Activated naive CD8-positive, alpha-beta T cell treated with anti-CD3 and anti-CD28 coated beads, Interleukin-2, amount 10 ng/mL, durations not matched to agents 7 days and 5 days (primary cell): ENCODE data around the gene PPP2R5C. TPM values are rescaled to one million over a fixed set of nuclear protein-coding genes. Genes with fewer than 3 reads are reported as not detected.

ENCODE experiments used
- ATAC-seq: fragments of 150-1000 bp; cut with Tn5 transposase; one replicate; pipeline ENCODE4 v1.10.0; 2021; ENCODE audit warnings: low read depth, moderate library complexity
- POLR2A ChIA-PET: fragments of 350-600 bp; sonication (Branson Sonifier 250); formaldehyde crosslinking; loops from one replicate; lab custom pipeline; 2021; ENCODE audit warnings: antibody characterized with exemption; lab: Charles Lee
- DNase-seq: peaks from one replicate; pipeline ENCODE4 v3.0.0; 2021
- H3K27ac Mint-ChIP-seq: one replicate; pipeline ENCODE4 v1.8.0; 2022; ENCODE audit warnings: mild to moderate bottlenecking, mixed read lengths
- H3K27me3 Mint-ChIP-seq: one replicate; pipeline ENCODE4 v1.8.0; 2022; ENCODE audit warnings: mild to moderate bottlenecking, moderate library complexity, mixed read lengths
- H3K36me3 Mint-ChIP-seq: one replicate; pipeline ENCODE4 v1.8.0; 2021; ENCODE audit warnings: mild to moderate bottlenecking, mixed read lengths
- H3K4me1 Mint-ChIP-seq: one replicate; pipeline ENCODE4 v1.8.0; 2021; ENCODE audit warnings: mixed read lengths
- H3K4me3 Mint-ChIP-seq: one replicate; pipeline ENCODE4 v1.8.0; 2022; ENCODE audit warnings: mild to moderate bottlenecking, moderate library complexity, mixed read lengths
- H3K9me3 Mint-ChIP-seq: one replicate; pipeline ENCODE4 v1.8.0; 2021; ENCODE audit warnings: mixed read lengths
- total RNA-seq, 2 experiments: library from RNA; stranded (reverse); gene quantifications; one replicate each; pipeline ENCODE4 v1.2.3, GENCODE V29; 2021

Gene PPP2R5C
- total RNA-seq, 2 experiments from 2014 or later = 369 to 382 TPM

DNA sequence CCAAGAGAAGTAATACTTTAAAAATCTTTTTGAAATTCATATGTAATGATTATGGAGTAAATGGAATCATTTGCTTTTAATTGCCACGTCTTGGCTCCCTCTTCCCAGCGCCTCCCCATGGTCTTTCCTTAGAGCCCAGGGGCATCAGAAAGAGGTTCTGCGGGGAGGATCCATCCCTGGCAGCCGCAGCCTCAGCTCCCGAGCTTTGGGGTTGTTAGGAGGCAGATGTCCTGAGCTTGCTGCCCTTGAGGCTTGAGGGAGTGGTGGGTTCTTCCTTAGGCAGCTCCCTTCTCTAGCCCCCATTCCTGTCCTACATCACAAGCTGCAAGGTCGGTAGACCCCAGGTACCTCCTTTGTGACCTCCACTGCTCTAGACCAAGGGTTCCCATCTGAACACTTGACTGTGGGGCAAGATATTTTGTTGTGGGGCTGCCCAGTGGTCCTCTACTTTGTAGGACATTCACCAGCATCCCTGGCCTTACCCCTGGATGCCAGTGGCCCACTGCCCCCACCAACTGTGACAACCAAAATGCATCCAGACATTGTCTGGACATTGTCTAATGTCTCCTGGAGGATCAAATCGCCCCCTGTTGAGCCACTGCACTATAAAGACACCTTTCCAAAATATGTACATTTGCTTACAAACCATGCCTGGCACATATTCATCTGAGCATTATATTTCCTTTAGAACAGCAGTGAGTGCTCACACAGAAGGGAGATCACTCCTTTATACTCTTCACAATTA lies 6.3 kb downstream of the PPP2R5C start:
- Mint-ChIP-seq H3K9me3 (no peaks in the 10 kb centered on the region), H3K36me3 (peaks cover 2% of the 10 kb centered on the region), H3K4me1 (peaks cover 2% of the 10 kb centered on the region), H3K4me3 (no peak overlapping the region), H3K27ac (no peak overlapping the region), H3K27me3 (no peaks in the 10 kb centered on the region)
- ATAC-seq = no peak
- POLR2A ChIA-PET = no interaction called here
- DNase-seq = no peak

- DNase-seq = no peak
- Mint-ChIP-seq H3K36me3 (no peaks in the 10 kb centered on the region), H3K9me3 (no peaks in the 10 kb centered on the region), H3K4me3 (no peak overlapping the region), H3K27ac (no peak overlapping the region), H3K4me1 (peaks cover 7% of the 10 kb centered on the region), H3K27me3 (no peaks in the 10 kb centered on the region)
- POLR2A ChIA-PET = interaction anchor here (0.5 to 2.8 kb wide), 7 partner anchors 8 to 178 kb away, joined by 3 to 12 read pairs (median 5); no protein-coding TSS in a partner anchor
- ATAC-seq = no peak
These were observed 8.7 kb downstream of the PPP2R5C start for GRCh38 chr14:101770183-101770582.

DNA sequence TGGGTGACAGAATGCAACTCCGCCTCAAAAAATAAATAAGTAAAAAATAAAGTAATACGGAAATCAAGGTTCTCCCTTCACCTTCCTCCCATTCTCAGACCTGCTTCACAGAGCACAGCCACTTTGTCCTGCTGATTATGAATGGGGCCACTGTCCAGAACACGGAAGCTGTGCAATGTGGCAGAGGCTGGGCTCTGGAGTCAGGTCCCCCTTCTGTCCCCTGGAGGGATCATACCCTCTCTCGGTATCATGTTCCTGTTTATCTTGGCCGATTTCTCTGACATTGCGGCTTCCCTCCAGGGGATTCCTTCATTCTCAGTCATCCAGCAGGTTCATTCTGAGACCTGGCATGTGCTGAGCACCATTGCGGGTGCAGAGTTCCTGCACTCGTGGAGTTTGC lies 11.3 kb downstream of the PPP2R5C start:
- no peaks in the 10 kb centered on the region for H3K36me3 Mint-ChIP-seq
- DNase-seq = no peak
- peaks cover 5% of the 10 kb centered on the region for H3K4me1 Mint-ChIP-seq
- no peak for ATAC-seq
- H3K27ac Mint-ChIP-seq = no peak overlapping the region
- H3K4me3 Mint-ChIP-seq = no peak overlapping the region
- no peaks in the 10 kb centered on the region for H3K9me3 Mint-ChIP-seq
- no peaks in the 10 kb centered on the region for H3K27me3 Mint-ChIP-seq
- POLR2A ChIA-PET = no interaction called here

DNA sequence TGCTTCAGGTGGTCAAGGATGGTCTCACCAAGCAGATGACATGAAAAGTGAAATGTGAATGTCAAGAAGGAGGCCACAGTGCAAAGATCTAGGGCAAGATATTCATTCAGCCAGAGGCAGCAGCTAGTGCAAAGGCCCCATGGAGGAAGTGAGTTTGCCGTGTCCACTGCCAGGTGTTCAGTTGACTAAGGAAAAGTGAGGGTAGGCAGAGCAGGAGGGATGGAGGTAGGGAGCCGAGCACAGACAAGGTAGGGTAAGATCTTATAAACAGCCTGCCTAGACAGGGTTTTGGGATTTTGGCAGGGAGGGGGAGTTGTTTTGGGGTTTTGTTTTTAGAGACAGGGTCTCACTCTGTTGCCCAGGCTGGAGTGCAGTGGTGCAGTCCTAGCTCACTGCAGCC lies 11.9 kb downstream of the PPP2R5C start:
- POLR2A ChIA-PET = no interaction called here
- Mint-ChIP-seq H3K36me3 (no peaks in the 10 kb centered on the region), H3K4me1 (peaks cover 5% of the 10 kb centered on the region), H3K27ac (no peak overlapping the region), H3K27me3 (no peaks in the 10 kb centered on the region), H3K9me3 (no peaks in the 10 kb centered on the region), H3K4me3 (no peak overlapping the region)
- ATAC-seq = no peak
- DNase-seq = no peak

GRCh38 chr14:101774006-101774795 lies 12.7 kb downstream of the PPP2R5C start:
- Mint-ChIP-seq H3K4me1 (peaks cover 5% of the 10 kb centered on the region), H3K27ac (no peak overlapping the region), H3K27me3 (peaks cover 4% of the 10 kb centered on the region), H3K36me3 (no peaks in the 10 kb centered on the region), H3K9me3 (no peaks in the 10 kb centered on the region), H3K4me3 (no peak overlapping the region)
- ATAC-seq (no peak), DNase-seq (no peak)
- POLR2A ChIA-PET = no interaction called here

- POLR2A ChIA-PET = no interaction called here
- Mint-ChIP-seq H3K27me3 (peaks cover 7% of the 10 kb centered on the region), H3K4me1 (peaks cover 5% of the 10 kb centered on the region), H3K4me3 (no peak overlapping the region), H3K36me3 (no peaks in the 10 kb centered on the region), H3K27ac (no peak overlapping the region), H3K9me3 (no peaks in the 10 kb centered on the region)
- ATAC-seq (no peak), DNase-seq (no peak)
These were observed 13.3 kb downstream of the PPP2R5C start for GRCh38 chr14:101774814-101775213.

DNA sequence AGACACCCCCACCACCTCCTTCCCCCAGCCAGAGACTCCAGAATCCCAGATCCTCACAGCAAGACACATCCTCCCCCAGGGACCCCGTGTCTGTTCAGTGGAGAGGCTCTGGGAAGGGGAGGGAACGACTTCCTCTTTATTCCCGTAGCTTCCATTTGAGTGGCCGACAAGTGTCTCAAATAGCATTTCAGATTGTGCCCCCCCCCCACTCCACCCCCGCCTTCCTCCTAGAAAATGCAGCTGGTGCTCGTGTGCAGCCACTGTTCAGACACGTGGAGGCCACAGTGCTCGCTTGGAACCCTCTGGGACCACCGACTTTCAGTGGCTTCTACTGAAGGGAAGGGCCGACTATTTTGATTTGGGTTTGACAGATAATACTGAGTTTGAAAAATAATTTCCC lies 14.3 kb downstream of the PPP2R5C start:
- no peaks in the 10 kb centered on the region for H3K36me3 Mint-ChIP-seq
- H3K27me3 Mint-ChIP-seq = peaks cover 7% of the 10 kb centered on the region
- ATAC-seq (no peak), DNase-seq (no peak)
- no peak overlapping the region for H3K4me3 Mint-ChIP-seq
- H3K27ac Mint-ChIP-seq = no peak overlapping the region
- H3K9me3 Mint-ChIP-seq = no peaks in the 10 kb centered on the region
- POLR2A ChIA-PET = no interaction called here
- H3K4me1 Mint-ChIP-seq = peaks cover 8% of the 10 kb centered on the region

GRCh38 chr14:101776344-101776743 lies 14.8 kb downstream of the PPP2R5C start:
- POLR2A ChIA-PET = no interaction called here
- peaks cover 7% of the 10 kb centered on the region for H3K27me3 Mint-ChIP-seq
- H3K27ac Mint-ChIP-seq = no peak overlapping the region
- no peak overlapping the region for H3K4me3 Mint-ChIP-seq
- no peaks in the 10 kb centered on the region for H3K9me3 Mint-ChIP-seq
- DNase-seq (no peak), ATAC-seq (no peak)
- no peaks in the 10 kb centered on the region for H3K36me3 Mint-ChIP-seq
- peaks cover 8% of the 10 kb centered on the region for H3K4me1 Mint-ChIP-seq

- POLR2A ChIA-PET = interaction anchor here (0.5 to 1.1 kb wide), 4 partner anchors 12 to 45 kb away, joined by 3 read pairs; no protein-coding TSS in a partner anchor
- ATAC-seq = no peak
- DNase-seq = no peak
- H3K27me3 Mint-ChIP-seq = peaks cover 7% of the 10 kb centered on the region
- H3K9me3 Mint-ChIP-seq = no peaks in the 10 kb centered on the region
- no peaks in the 10 kb centered on the region for H3K36me3 Mint-ChIP-seq
- peaks cover 5% of the 10 kb centered on the region for H3K4me1 Mint-ChIP-seq
- no peak overlapping the region for H3K4me3 Mint-ChIP-seq
- H3K27ac Mint-ChIP-seq = no peak overlapping the region
These were observed 18.9 kb downstream of the PPP2R5C start for GRCh38 chr14:101780390-101780789.

- POLR2A ChIA-PET = interaction anchor here (0.5 to 1.6 kb wide), 7 partner anchors 12 to 74 kb away, joined by 3 to 6 read pairs (median 3); no protein-coding TSS in a partner anchor
- peaks cover 7% of the 10 kb centered on the region for H3K27me3 Mint-ChIP-seq
- no peak overlapping the region for H3K27ac Mint-ChIP-seq
- H3K36me3 Mint-ChIP-seq = no peaks in the 10 kb centered on the region
- peak overlapping the region; percentile 77 for H3K4me3 Mint-ChIP-seq
- no peaks in the 10 kb centered on the region for H3K9me3 Mint-ChIP-seq
- DNase-seq (no peak), ATAC-seq (no peak)
- H3K4me1 Mint-ChIP-seq = peaks cover 5% of the 10 kb centered on the region
These were observed 19.4 kb downstream of the PPP2R5C start for GRCh38 chr14:101780887-101781239.

DNA sequence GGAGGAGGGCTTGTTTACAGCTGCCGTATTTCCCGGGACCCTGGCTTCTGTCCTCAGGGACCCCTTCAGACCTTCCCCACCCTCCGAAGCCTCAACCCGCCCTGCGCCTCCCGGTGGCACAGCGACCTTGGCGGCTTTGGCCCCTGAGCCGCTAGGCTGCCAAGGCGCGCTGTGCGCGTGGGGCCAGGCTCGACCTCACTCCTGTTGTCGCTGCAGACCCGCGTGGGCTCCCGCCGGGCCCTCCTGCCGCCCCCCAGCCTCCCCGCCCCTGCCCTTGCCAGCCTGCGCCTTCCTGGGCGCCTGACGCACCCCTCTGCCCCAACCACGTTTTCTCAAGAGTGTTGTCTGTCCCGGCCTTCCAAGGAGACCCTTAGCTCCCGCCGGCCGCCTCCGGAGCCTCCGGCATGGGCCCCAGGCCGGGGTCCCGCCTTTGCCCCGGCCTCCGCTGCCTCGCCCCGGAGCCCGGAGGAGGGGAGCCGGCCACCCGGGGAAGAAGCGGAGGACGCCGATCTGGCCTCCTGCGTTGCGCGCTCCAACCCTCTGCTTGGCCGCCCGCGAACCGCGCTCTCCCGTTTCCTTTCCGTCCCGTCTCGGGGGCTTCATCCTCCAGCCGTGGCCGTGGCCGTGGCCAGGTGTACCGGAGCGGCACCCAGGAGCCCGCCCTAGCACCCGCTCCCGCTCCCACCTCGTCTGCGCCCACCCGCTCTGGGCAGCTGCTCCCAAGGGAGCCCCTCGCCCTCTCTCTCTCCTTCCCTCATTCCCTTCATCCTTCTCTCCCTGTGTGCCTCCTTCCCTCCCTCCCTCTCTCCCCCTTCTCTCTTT lies 19.9 kb downstream of the PPP2R5C start:
- Mint-ChIP-seq H3K4me3 (peak overlapping the region; percentile 77), H3K36me3 (no peaks in the 10 kb centered on the region), H3K27me3 (peaks cover 7% of the 10 kb centered on the region), H3K27ac (peak overlapping the region; percentile 68), H3K4me1 (peaks cover 5% of the 10 kb centered on the region), H3K9me3 (no peaks in the 10 kb centered on the region)
- POLR2A ChIA-PET = interaction anchor here (0.5 to 1.6 kb wide), 6 partner anchors 11 to 74 kb away, joined by 3 to 6 read pairs (median 3); no protein-coding TSS in a partner anchor
- DNase-seq = peak; percentile 70
- ATAC-seq = peak; percentile 68

DNA sequence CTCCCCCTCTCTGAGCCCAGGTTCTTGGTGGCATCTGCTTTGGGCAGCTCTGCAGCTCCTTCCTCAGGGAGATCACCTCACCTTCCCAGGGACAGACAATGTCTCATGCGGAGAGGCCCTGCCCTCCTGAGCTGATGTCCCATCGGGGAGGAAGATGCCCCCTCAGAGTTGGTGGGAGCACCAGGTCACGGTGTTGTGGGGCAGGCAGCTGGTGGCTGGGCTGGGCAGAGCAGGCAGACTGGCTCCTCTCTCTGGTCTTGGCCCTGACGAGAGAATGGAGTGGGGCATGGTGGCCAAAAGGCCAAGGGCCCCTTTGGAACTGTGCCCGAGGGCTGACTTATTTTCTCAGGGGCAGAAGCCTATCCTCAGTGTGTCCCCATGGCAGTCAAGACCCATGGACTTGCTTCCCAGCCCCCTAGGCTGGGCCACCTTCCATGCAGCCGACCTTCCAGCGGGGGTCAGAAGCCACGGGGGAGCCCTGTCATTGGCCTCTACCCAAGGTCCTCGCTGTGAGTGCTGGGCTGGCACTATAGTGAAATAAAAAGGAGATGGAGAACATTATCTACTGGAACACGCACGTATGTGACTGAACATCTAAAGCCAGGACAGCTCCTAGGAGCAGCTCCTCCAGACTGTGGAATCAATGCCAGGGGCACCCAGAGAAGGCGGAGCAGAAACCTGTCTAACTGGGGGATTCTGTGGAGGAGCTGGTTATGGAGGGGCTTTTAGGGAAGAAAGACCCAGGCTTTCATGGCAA lies 21.9 kb downstream of the PPP2R5C start:
- ATAC-seq (no peak), DNase-seq (no peak)
- POLR2A ChIA-PET = interaction anchor here (1.1 to 1.9 kb wide), 3 partner anchors 9 to 26 kb away, joined by 3 to 15 read pairs (median 4); no protein-coding TSS in a partner anchor
- Mint-ChIP-seq H3K27me3 (peaks cover 7% of the 10 kb centered on the region), H3K4me1 (peaks cover 6% of the 10 kb centered on the region), H3K27ac (peak overlapping the region; percentile 69), H3K9me3 (no peaks in the 10 kb centered on the region), H3K4me3 (peak overlapping the region; percentile 70), H3K36me3 (no peaks in the 10 kb centered on the region)
